Endothelial cell of hepatic sinusoid (primary cell): ENCODE data around the gene ADGRA3.

Experiments
- in situ Hi-C: cut with HindIII; loops from 2 replicates; pipeline ENCODE4 v1.10.0; 2017; ENCODE audit warnings: low sequenced_read_pairs

Gene ADGRA3

DNA sequence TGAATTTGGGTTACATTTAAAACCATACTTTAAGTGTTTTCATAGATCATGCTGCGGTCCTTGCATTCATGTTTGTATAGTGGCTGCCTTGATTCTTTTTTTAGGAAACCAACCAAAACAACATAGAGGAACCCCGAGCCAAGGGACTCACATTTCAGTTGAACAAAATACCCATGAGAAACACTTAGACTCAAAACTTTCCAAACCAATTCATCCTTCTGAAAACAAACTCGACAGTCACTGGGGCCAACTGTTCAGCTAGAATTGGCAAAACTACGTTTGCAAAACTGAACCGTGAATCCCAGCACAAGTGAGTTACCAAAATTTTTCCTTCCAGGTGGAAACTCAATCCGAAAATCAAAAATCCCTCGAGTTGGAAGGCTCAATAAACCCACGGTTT, 1.4 kb downstream of the ADGRA3 start:
- in situ Hi-C loops: no loop called here

DNA sequence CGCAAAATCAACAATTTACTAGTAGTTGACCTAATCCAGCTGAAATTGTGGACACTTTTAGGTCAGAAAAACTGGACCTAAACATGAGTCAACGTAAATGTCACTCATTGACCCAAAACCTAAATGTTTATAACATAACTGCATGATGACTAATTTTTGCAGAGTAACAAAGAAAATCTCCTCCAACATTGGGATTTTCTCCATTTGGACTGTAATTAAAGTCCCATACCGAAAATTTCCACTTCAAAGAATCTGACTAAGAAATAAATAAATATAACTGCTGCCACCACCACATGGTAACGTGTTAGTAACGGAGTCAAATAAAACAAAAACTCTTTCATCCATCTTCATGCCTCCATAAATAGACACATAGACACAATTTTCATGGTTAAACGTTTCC, 1.9 kb downstream of the ADGRA3 start:
- in situ Hi-C loops: no loop called here

DNA sequence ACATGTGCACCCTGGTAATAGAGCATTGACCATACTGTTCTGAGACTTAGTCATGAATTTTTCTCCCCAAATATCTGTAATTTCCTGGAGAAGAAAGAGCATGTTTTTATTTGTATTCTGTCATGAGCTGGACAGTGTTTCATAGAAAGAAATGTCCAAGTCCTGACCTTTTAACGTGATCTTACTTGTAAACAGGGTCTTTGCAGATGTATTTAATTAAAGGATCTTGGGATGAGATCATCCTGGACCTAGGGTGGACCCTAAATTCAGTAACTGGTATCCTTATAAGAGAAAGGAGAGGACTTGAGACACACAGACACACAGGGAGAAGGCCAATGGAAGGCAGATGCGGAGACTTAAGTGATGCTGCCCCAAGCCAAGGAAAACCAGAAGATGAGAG, 3.6 kb downstream of the ADGRA3 start:
- in situ Hi-C loops: no loop called here

DNA sequence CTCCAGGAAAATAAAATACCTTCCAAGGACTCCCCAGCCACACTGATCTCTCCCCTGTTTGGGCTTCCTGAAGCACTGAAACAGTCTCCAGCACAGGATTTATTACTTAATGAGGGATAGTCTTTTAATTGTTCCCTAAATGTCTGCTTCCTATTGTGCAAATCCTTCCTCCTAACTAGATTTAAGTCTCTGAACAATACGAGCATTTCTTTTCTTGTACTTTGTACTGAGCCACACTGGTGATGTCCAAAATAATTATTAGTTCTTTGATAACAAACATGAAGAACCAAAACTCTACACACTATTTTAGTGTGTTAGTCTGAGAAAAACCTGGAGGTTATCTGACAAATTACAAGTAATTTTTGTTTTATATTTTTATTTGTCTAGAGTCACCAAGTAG, 5.1 kb downstream of the ADGRA3 start:
- in situ Hi-C loops: no loop called here

DNA sequence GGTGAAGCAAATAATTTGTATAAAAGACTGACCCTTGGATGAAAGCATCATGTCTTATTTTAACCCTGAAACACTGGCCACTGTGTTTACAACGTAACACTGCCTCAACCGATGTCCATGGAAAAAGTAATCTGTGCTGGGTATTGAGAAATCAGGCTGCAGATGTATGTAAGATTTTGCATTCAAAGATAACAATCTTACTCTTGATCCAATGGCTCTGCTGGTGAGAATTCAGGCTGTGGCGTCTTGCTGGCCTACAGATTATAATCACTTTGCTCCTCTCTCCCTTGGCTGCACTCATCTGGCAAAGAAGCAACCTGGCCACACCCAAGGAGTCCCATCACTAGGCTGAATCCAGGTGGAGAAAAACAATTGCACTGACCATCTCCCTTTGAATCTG, 7.5 kb downstream of the ADGRA3 start:
- in situ Hi-C loops: no loop called here

DNA sequence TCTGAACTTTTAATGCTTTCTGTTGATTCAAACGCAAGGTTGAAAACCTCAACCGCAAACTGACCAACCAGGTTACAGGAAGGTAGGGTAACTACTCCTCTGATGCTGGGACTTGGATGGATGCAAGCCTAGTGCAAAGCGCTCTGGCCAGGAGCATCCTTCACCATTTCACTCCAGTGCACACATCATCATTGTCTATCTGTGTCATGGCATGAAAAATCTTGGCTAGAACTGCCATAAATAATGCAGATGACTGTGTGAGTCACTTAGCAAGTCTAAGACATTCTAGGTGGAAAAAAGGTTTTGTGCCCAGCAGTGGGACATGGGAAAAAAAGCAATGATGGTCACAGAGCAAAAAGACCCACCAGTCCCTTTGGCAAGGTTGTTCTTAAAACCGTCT, 10.9 kb downstream of the ADGRA3 start:
- in situ Hi-C loops: no loop called here

DNA sequence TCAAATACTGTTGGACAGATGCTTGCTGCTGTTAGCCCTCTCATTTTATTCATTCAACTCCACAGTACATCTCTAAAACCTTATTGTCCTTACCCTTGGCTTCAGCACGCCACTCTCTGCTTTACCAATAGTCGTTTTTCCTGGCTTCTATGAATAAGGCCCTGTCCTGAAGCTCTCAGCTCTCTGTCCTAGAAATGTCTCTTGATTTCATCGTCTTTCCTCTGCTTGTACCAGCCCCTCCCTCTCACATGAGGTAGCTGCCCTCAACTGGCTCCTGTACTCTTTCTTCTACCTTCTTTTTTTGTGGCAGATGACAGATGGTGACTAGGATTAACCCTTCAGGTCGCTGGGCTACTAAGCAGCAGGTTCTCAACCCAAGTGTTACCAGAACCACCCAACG, 11.4 kb downstream of the ADGRA3 start:
- in situ Hi-C loops: no loop called here

DNA sequence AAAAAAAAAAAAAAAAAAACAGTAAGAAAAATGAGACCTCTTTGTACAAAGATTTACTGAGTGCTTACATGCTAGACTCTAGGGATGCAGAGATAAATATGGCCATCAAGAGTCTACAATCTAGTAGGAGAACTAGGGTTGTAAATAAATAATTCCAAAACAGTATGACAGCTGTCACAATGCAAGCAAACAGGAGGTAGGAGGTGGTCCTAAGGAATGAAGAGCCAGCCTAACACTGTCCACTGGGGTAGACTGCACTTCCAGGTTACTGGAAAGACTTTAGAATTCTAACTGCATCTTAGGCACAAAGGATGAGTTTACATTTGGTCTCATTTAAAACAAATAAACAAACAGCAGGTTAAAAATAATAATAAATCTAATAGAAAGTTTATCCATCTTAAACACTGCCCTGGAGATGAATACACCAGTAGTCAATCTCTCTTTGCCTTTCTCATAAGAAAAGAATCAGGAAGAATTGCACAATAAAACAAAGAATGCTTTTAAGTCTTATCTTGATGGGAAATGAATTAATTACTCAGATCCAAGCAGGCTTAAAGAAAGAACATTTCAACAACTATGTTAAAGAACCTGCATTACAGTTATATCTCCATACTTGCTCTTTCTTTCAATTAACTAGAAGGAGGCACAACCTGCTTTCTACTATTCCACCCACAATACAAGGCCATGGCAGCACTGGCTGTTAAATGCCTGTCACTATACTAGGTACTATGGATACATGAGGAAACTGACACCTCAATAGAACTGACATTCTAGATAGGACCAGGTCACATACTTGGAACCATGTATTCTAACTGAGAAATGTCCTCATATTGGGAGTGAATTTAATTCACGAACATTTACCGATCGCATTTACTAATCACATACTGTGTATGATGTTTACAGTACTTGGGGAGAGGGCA, 12.7 kb downstream of the ADGRA3 start:
- in situ Hi-C loops: no loop called here

DNA sequence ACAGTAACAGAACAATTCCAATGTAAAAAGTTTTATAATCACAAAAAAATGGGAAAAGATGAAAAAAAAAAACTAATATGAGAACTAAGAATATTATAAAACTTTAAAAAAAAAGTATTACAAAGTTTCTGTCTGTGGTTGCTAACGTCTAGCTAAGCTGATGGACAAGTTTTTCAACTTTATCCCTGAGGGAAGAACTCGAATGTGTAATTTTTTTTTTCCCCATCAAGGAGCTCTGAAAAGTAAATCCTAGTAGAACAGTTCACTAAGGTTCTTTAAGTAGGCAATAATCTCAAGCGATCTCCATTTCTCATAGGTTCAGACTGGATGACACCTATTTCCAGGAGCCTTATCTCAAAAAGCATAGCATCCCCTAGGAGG, 14.2 kb downstream of the ADGRA3 start:
- in situ Hi-C loops: no loop called here

DNA sequence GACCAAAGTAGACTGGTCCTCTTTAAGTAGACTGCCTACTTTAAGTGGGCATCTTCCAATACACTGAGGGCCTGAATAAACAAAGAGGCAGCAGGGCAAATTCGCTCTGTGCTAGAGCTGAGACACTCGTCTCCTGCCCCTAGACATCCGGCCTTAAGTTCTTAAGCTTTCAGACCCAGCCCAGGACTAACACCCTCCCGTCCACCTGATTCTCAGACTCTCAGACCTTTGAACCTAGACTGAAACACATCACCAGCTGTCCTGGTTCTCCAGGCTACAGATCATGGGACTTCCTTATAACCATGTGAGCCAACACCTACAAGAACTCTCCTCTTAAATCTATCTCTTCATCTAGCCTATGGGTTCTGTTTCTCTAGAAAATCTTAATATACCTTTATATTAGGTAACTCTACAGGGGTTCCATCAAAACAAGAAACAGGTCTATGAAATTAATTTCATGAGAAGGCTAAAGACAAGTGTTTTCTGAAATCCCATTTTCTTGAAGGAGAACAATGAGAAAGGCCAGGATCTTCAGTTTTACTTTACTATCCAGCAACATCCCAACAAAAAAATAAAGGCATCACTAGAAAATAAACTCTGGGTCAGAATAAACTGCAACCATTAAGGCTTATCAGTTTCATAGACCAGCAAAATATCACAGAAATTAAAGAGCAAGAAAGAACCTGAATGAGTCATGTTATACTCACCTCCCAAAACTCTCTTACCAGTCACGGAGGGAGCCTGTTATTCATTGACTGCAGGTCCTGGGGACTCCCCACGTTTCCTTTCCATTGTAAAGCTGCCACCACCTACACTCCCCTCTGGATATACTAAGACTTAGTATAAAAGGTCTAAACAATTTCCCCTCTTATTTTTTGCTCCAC, 14.8 kb downstream of the ADGRA3 start:
- in situ Hi-C loops: no loop called here

DNA sequence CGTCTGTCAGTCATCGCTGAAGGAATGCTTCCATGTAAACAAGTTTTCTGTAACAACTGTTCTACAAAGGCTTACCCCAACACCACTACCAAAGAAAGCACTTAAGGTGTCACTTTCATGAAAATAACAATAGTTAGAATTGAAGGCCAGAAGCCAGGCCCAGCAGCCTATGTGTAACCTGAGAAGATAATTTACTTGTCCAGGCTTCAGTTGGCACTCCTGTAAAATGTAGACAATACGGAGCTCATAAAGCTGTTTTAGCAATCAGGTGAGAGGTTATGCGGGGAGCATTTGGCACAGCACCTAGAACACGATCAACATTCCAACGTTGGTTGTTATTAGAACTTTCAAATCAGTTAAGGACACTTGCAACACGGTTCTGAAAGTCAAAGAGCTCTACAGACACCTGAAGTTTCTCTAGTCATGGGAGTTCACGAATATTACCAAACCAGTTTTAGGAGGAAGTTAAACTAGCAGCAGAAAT, 15.7 kb downstream of the ADGRA3 start:
- in situ Hi-C loops: no loop called here

DNA sequence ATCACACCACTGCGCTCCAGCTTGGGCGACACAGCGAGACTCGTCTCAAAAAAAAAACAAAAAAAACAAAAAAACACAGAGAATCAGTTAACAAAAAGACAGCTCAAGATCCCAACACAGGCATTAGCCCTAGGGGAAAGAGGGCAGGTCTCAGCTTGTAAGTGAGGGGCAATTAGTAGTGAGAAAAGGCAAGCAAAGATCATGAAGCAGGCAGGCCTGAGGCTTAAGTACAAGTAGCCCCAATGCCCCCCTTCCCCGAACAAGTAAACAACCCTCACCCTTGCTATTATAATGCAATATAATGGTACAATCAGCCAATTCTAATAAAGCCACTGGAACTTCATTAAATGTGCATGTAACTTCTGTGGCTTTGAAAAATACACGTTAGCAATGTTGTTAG, 17.0 kb downstream of the ADGRA3 start:
- in situ Hi-C loops: no loop called here

DNA sequence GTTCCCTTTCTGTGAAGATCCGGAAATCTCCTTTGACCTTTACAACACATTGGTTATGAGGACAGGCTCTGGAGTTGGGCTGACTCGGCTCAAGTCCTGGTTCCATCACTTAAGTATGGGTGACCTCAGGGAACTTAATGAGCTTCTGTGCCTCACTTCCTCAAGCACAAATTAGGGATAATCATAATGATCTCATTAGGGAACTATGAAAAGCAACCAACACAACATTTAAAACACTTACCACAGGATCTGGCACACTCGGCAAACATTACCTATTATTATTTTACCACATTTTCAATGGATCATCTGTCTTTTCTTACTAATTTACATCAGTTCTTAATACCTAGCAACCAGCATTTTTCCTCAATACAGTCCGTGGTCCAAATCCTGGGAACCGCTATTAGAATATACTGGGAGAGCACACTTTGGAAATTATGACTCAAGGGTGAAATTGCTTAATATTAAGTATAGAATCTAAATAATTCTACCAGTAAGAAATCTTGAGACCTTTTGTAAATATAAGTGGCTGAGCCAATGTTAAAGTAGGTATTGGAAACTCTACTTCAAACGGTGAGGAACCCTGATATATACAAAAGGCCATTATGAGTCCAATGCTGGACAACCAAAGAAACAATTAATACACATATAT, 19.6 kb downstream of the ADGRA3 start:
- in situ Hi-C loops: no loop called here

DNA sequence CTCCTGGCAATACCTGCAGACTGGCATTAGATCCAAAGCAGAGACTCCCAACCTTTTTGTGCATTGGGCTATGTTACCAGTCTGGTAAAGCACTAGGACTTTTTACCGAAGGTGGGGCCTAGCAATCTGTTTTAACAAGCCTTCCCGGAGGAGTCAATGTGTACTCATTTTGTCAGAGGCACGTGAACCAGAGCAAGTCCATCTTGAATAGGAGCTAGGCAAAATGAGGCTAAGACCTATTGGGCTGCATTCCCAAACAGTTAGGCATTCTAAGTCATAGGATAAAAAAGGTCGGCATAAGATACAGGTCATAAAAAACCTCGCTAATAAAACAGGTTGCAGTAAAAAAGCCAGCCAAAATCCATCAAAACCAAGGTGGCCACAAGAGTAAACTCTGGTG, 22.3 kb downstream of the ADGRA3 start:
- in situ Hi-C loops: no loop called here

DNA sequence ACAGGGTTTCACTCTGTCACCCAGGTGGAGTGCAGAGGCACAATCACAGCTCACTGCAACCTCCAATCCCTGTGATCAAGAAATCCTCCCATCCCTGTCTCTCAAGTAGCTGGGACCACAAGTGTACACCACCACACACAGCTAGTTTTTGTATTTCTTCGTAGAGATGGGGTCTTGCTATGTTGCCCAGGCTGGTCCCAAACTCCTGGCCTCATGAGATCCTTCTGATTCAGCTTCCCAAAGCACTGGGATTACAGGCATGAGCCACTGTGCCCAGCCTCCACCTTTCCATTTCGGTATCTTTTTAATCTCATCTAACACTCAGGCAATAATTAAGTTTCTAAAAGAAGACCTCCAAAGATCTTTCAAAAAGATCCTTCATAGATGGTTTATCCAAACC, 22.9 kb downstream of the ADGRA3 start:
- in situ Hi-C loops: no loop called here

DNA sequence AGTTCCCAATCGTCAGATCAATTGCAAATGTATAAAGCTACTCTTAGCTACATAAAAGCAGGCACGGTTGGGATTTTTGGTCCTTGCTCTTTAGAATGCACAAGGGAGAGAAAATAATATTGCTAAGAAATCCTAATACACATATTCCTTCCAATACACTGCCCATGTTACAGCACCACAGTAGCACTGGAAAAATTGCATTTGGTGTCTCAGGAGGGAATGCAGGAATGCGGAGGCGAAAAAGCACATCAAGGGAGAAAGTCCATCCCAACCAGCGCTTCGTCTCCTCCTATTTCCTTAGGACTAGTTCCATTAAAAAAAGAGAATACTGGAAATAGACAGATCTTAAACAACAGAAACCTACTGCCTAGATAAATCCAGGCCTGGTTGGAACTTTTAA, 23.9 kb downstream of the ADGRA3 start:
- in situ Hi-C loops: no loop called here

DNA sequence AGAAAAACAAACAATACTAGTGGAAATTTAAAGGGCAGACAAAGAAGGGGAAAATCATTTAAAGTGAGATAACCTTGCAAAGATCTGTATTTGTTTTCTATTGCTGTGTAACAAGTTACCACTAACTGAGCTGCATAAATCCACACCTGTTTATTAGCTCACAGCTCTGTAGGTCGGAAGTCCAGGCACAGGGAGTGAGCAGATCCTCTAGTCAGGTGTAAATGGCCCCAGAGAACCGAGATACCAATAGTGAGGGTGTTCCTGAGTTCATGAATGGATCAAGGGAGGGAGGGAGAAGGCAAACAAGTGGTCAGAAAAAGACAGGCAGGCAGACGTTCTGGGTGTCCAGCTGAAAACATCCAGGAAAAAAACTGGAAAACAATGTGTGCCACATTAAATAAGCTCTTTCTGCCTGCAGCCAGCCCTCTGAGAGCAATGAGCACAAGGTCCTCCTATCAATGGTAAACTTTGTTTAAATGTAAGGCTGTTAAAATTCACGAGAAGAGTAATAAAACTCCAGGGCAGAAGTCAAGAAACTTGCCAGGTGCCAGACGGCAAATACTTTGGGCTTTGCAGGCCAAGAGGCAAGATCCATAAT, 25.0 kb downstream of the ADGRA3 start:
- in situ Hi-C loops: no loop called here

DNA sequence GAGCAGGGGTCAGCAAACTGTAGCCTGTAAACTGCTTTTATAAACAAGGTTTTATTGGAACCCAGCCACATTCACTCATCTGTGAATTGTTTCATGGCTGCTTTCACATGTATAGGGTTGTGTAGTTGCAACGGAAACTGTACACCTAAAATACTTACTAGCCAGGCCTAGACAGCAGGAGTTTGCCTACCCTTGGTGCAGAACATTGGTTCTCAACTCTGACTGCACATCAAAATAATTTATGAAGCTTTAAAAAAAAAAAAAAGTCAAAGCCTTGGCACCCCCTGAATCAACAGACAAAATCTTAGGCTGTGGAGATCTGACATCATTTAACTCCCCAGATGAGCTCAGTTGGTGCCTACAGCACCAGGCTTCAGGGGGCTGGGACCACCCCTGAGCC, 27.8 kb downstream of the ADGRA3 start:
- in situ Hi-C loops: no loop called here

DNA sequence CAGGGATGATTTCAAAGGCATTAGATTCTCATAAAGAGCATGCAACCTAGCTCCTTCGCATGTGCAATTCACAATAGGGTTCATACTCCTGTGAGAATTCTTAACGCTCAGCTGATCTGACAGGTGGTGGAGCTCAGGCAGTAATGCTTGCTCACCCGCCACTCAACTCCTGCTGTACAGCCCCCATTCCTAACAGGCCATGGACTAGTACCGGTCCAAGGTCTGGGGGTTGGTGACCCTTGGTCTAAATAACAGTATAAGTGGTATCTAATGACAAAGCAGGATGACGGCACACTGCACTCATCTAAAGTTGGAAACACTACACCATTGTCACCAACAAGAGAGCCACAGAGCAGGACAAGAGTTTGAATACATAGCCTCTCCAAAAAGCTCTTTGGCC, 28.5 kb downstream of the ADGRA3 start:
- in situ Hi-C loops: no loop called here

DNA sequence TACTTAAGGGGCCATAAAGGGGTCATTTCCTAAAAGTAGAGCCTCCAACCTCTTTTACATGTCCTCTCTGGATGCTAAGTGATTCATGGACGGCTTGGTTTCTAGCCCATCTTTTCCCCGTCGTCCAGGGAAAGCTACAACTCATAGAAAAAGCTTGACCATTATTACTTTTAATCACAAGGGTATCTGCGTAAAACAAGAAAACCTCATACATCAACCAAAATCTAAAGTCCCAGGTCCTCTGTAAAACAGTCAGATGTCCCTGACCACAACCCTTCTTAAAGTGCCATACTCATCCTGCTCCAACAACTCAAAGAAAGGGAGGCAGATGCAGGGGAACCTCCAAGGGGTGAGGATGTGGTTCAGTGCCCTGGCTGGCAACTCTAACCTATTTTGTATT, 29.6 kb downstream of the ADGRA3 start:
- in situ Hi-C loops: no loop called here

DNA sequence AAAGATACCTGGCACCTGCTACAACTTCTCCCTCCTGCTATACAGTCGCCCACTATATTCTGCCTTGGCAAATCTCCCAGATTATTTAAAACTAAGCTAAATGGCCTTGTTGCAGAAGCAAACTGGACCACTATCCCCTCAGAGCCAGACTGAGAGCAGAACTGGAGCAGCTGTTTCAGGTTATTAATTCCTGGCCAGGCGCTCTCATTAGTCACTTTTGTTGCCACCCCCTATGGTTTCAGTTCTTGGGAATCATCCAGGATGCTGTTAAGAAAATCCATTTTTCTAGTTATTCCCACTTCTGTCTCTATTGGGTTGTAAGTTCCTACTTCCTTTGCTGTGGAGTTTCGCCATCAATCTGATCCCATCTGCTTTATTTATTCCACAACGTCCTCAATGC, 30.1 kb downstream of the ADGRA3 start:
- in situ Hi-C loops: no loop called here
